OCI-M1 (cell line): Measurements from ENCODE around the gene WDPCP.
"Not testable (repeated sequence)": the region's sequence is repeated elsewhere in the genome, so short reads cannot be mapped to it uniquely, and the experiment has no call there.

Experiments
- DNase-seq: peaks from one replicate; lab custom pipeline; 2025; lab: John Stamatoyannopoulos, UW

The WDPCP gene, protein sequence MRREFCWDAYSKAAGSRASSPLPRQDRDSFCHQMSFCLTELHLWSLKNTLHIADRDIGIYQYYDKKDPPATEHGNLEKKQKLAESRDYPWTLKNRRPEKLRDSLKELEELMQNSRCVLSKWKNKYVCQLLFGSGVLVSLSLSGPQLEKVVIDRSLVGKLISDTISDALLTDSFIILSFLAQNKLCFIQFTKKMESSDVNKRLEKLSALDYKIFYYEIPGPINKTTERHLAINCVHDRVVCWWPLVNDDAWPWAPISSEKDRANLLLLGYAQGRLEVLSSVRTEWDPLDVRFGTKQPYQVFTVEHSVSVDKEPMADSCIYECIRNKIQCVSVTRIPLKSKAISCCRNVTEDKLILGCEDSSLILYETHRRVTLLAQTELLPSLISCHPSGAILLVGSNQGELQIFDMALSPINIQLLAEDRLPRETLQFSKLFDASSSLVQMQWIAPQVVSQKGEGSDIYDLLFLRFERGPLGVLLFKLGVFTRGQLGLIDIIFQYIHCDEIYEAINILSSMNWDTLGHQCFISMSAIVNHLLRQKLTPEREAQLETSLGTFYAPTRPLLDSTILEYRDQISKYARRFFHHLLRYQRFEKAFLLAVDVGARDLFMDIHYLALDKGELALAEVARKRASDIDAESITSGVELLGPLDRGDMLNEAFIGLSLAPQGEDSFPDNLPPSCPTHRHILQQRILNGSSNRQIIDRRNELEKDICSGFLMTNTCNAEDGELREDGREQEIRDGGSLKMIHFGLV

GRCh38 chr2:63588385-63589147 is at the start of gene WDPCP, which contains the start of gene MDH1:
WDPCP (minus strand) TSS chr2:63588477; CDS start chr2:63588271, 206 bp downstream.
MDH1 (plus strand) TSS chr2:63588963; CDS start chr2:63589044, 81 bp downstream.
- peak; percentile 97 for DNase-seq

DNA sequence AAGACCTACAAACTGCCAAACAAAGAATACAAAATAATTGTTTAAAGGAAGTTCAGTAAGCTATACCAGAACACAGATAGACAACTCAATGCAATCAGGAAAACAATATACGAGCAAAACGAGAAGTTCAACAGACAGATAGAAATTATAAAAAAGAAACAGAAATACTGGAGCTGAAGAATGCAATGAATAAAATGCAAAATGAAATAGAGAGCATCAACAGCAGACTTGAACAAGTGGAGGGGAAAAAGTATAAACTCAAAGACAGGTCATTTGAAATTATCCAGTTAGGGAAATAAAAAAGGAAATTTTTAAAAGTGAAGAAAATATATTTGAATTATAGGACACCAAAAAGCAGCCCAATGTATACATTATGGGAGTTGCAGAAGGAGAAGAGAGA is 44.1 kb upstream of the WDPCP start:
- no peak for DNase-seq

DNA sequence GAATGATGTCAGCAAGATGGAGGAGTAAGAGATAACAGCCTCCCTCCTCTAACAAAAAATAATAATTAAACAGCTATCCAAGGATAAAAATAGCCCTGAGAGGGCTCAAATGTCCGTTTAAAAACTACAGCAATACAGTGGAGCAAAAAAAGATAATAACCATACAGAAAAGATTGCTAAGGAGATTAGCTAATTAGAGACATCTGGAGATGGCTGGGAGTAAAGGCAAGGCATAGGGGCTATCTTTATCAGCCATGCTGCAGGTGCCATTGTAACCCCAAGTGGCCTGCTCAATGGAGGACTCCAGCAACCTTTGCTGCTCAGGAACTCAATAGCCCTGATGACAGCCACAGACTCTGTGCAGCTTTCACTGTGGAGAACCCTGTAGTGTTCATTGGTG is 43.2 kb upstream of the WDPCP start:
- no peak for DNase-seq

GRCh38 chr2:63628403-63628942 is 40.2 kb upstream of the WDPCP start:
- DNase-seq: no peak

DNA sequence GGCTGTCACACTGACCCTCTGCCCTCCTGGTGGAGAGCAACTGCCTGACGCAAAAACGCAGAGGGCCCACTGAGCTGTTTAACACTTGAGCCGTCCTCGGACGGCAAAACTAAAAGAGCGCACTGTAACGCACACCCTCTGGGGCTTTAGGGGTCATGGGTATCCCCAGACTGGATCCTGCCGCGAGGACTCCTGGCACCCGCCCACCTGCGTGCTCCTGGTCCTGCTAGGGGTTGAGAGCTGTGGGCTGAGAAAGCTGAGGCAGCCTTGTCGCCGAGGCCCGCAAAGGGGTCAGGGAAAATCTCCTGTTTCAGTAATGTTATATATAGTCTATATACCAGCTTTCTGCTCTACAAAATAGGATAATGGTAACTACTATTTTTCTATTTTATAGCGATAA is 39.6 kb upstream of the WDPCP start:
- no peak for DNase-seq

GRCh38 chr2:63623763-63624162 is 35.5 kb upstream of the WDPCP start:
- DNase-seq: not testable (repeated sequence)

DNA sequence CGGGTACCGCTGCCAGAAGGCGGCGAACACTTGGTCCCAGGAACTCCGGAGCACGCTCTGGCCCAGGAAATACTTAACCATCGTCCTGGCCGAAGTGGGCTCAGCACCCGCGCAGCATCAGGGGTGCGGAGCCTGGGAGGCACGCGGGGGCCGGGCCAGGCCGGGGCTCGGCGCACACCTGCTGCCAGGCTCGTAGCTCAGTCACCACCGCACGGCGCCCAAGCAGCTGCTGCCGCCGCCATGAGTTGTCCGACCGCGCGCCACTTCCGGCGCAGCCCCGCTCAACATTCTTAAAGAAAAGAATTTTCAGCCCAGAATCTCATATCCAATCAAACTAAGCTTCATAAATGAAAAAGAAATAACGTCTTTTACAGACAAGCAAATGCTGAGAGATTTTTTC is 34.5 kb upstream of the WDPCP start:
- DNase-seq: no peak

DNA sequence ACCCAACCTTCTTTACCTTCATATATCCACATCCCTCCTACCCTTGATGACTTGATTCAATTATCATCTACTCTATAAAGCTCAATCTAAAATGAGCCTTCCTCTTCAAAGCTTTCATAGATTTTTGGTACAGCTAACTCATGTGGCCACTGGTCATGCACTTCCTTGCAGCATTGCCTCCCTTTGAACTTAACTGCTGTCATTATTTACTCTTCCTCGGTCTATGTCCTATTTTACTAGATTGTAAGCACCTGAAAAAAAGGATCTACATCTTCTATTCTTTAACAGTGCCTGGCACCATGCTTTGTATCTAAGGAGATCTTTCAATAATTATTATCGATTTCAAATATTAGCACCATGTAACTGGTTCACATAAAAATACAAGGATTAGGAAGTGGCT is 31.1 kb upstream of the WDPCP start:
- no peak for DNase-seq

DNA sequence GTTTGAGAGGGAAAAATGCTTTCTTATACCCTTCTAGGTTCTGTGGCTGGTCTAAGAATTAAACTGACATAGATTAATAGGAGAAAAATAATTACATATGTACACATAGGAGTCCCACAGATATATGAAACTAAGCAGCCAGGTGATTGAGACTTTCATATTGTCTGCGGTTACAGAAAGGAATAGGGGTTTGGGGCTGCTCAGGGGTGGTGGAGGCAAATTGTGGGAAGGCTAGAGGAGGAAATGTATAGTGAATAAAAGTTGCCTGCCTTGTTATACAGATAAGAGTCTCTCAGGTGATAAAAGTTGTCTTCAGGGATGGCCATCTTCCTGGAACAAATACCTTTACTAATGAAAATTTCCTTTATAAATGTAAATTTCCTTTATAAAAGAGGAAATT is 29.1 kb upstream of the WDPCP start:
- no peak for DNase-seq

DNA sequence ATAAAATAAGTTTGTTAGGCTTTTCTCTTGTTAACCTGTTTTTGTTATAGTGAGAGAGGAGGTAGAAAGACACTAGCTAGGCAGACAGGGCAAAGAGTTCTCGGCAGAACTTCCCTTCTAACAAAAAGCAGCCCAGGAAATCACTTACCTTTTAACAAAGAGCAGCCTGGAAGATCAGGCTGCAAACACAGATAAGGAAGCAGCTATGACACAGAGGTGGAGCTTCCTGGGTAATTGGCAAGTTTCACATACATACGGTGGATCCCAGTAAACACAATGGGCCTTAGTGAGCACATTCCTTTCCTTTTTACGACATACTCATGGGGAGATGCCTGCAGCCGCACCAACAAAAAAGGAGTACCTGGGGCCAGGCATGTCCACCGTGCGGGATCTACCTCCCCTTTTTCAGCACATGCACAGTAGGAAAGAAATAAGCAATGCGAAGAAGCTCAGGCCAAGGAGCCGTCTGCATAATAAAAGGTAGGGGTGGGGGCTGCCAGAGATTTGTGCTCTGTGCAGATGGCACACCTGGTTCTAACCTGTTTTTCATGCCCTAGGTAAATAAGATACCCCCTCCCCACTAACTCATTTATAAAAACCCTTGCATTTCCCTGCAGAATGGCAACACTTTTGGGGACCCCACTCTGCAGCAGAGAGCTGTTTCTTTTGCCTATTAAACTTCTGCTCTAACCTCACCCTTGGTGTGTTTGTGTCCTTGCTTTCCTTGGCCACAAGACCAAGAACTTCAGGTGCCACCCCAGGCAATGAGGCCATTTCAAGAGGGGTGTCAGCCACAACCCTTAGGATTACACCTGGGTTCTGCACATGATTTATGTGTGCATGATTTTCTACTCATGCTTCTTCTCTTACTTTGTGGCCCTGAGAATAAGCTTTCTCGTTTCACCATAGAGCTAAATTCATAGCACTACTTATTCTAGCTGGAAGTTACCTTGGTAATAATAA is 27.0 kb upstream of the WDPCP start:
- peak; percentile 13 for DNase-seq

- DNase-seq: no peak
Observed at GRCh38 chr2:63614448-63614968, 26.2 kb upstream of the WDPCP start.

GRCh38 chr2:63613391-63613901 is 25.2 kb upstream of the WDPCP start:
- DNase-seq: no peak

GRCh38 chr2:63610525-63610924 is 22.2 kb upstream of the WDPCP start:
- no peak for DNase-seq

DNA sequence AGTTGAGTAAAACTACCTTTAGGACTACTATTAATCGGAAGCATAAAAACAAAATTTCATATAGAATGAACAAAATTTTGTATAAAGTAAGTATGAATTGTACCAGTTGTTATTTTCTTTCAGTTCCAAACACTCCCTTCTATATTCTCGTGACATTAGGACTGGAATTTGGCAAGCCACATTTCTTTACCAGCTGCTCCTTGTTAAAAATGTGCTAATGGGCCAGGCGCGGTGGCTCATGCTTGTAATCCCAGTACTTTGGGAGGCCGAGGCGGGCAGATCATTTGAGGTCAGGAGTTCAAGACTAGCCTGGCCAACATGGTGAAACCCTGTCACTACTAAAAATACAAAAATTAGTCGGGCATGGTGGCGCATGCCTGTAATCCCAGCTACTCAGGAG is 20.6 kb upstream of the WDPCP start:
- not testable (repeated sequence) for DNase-seq

GRCh38 chr2:63604666-63605065 is 16.4 kb upstream of the WDPCP start:
- no peak for DNase-seq

GRCh38 chr2:63600881-63601460 is 12.7 kb upstream of the WDPCP start:
- DNase-seq: no peak

DNA sequence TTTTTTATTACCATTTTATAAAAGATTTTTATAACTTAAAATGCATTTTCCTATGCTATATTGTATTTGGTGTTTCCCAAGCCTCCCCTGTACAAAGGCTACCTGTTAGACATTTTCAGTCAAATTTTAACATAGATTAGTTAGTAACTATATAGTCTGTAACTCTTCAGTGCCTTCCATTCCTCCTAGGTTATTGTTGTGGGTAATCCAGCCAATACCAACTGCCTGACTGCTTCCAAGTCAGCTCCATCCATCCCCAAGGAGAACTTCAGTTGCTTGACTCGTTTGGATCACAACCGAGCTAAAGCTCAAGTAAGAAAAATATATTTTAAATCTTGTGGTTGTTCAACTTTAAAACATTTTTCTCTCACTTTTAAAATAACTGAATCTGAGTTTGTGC is 10.7 kb upstream of the WDPCP start:
- DNase-seq: no peak

- DNase-seq: peak; percentile 17
Observed at GRCh38 chr2:63596401-63596883, 8.2 kb upstream of the WDPCP start.

- DNase-seq: peak; percentile 15
Observed at GRCh38 chr2:63594660-63595059, 6.4 kb upstream of the WDPCP start.

- DNase-seq: no peak
Observed at GRCh38 chr2:63591566-63592175, 3.4 kb upstream of the WDPCP start.
